HG02763 (cell line): ENCODE results near the gene SPTBN5.

Experiments used
- ATAC-seq: cut with Tn5 transposase; IDR thresholded peaks from one replicate; pipeline ENCODE4 v1.9.1; 2021; ENCODE audit warnings: mild to moderate bottlenecking, moderate library complexity; ENCODE audit not compliant: unreplicated experiment

SPTBN5 gene

GRCh38 chr15:41809526-41810220 lies 84.2 kb downstream of the SPTBN5 start:
- ATAC-seq: no peak

GRCh38 chr15:41809121-41809520 lies 84.7 kb downstream of the SPTBN5 start:
- no peak for ATAC-seq

GRCh38 chr15:41806291-41807181 lies 87.3 kb downstream of the SPTBN5 start:
- ATAC-seq: no peak

- no peak for ATAC-seq
Observed at GRCh38 chr15:41805711-41806110, 88.1 kb downstream of the SPTBN5 start.

- ATAC-seq: no peak
Observed at GRCh38 chr15:41804916-41805666, 88.8 kb downstream of the SPTBN5 start.

GRCh38 chr15:41804361-41804760 lies 89.5 kb downstream of the SPTBN5 start:
- ATAC-seq: no peak

- ATAC-seq: no peak
Observed at GRCh38 chr15:41801850-41802455, 91.9 kb downstream of the SPTBN5 start.

GRCh38 chr15:41801185-41801584 lies 92.7 kb downstream of the SPTBN5 start:
- ATAC-seq: no peak

- ATAC-seq: no peak
Observed at GRCh38 chr15:41799488-41799805, 94.4 kb downstream of the SPTBN5 start.

- ATAC-seq: no peak
Observed at GRCh38 chr15:41798607-41799487, 95.0 kb downstream of the SPTBN5 start.
